GM12878 (cell line): ENCODE results near the gene SLC2A2. TPM values are rescaled to one million over a fixed set of nuclear protein-coding genes. Genes with fewer than 3 reads are reported as not detected.

Source experiments
- ATAC-seq: fragments of 200-7000 bp; cut with Tn5 transposase; 3 replicates; pipeline ENCODE4 v1.9.1; 2020; ENCODE audit warnings: mild to moderate bottlenecking, moderate library complexity
- BruUV-seq: library from RNA; stranded (reverse); fragments of 400-500 nt; replicated peaks from 2 replicates; lab custom pipeline; 2021; lab: Mats Ljungman, UMichigan
- CTCF ChIA-PET: fragments of 300-600 bp; sonication (Branson Sonifier 250); formaldehyde crosslinking; extraction: SDS; loops from one replicate; lab custom pipeline; 2021; ENCODE audit warnings: inconsistent platforms; lab: Yijun Ruan, JAX
- POLR2A ChIA-PET: fragments of 350-600 bp; formaldehyde crosslinking; extraction: SDS; loops from one replicate; lab custom pipeline; 2021; ENCODE audit warnings: inconsistent platforms; lab: Charles Lee
- RAD21 ChIA-PET: fragments of 300-600 bp; sonication (Branson Sonifier 250); formaldehyde crosslinking; loops from one replicate; lab custom pipeline; 2023; ENCODE audit warnings: antibody characterized with exemption; ENCODE audit not compliant: unreplicated experiment; lab: Charles Lee
- SMC1A ChIA-PET: fragments of 300-600 bp; sonication (Branson Sonifier 250); formaldehyde crosslinking; loops from one replicate; lab custom pipeline; 2023; ENCODE audit not compliant: unreplicated experiment, uncharacterized antibody; lab: Charles Lee
- DNase-seq: peaks from one replicate; pipeline ENCODE4 v3.0.0-alpha.2; 2011; ENCODE audit warnings: low read depth, low spot score
- FAIRE-seq: peaks from 3 replicates; lab custom pipeline; 2011; peaks lifted over from hg19 to GRCh38; lab: Jason Lieb, UNC
- H2AFZ ChIP-seq: 2 replicates; pipeline ENCODE4 v1.6.0; 2011; ENCODE audit warnings: low read depth, low read length, control low read depth; ENCODE audit not compliant: control insufficient read depth
- H3K27ac ChIP-seq: 2 replicates; pipeline ENCODE4 v1.5.1; 2011; ENCODE audit warnings: control low read depth; ENCODE audit not compliant: control insufficient read depth, insufficient read depth
- H3K27me3 ChIP-seq, 2 experiments: replicated peaks in 1 of 2; 2 replicates each; pipeline versions ENCODE4 v1.6.0 to v1.6.1; 2011; ENCODE audit warnings: low read length in 1 of 2; ENCODE audit not compliant: control insufficient read depth in 2 of 2, insufficient read depth in 2 of 2
- H3K36me3 ChIP-seq, 2 experiments: 2 replicates each; pipeline ENCODE4 v1.5.1; 2011; ENCODE audit warnings: low read length in 1 of 2; ENCODE audit not compliant: control insufficient read depth in 2 of 2, insufficient read depth in 2 of 2
- H3K4me1 ChIP-seq: 2 replicates; pipeline ENCODE4 v1.6.1; 2011; ENCODE audit warnings: mild to moderate bottlenecking, low read length, moderate library complexity, mixed read lengths; ENCODE audit not compliant: control insufficient read depth, insufficient read depth
- H3K4me2 ChIP-seq: 2 replicates; pipeline ENCODE4 v1.6.0; 2011; ENCODE audit warnings: control low read depth; ENCODE audit not compliant: control insufficient read depth, insufficient read depth
- H3K4me3 ChIP-seq: fragments of 200-600 bp; sonication (generic); 2 replicates; pipeline ENCODE4 v1.5.1; 2016
- H3K79me2 ChIP-seq: 2 replicates; pipeline ENCODE4 v1.6.0; 2011; ENCODE audit warnings: low read length; ENCODE audit not compliant: control insufficient read depth, insufficient read depth
- H3K9ac ChIP-seq: 2 replicates; pipeline ENCODE4 v1.8.0; 2011; ENCODE audit warnings: low read length, control low read depth, mixed read lengths; ENCODE audit not compliant: control insufficient read depth, insufficient read depth
- H3K9me3 ChIP-seq: replicated peaks from 3 replicates; pipeline ENCODE4 v1.5.1; 2011; ENCODE audit warnings: mild to moderate bottlenecking, low read length; ENCODE audit not compliant: control insufficient read depth, insufficient read depth
- H4K20me1 ChIP-seq: 2 replicates; pipeline ENCODE4 v1.6.0; 2011; ENCODE audit not compliant: control insufficient read depth, insufficient read depth
- MEF2B ChIP-seq: fragments of 450-650 bp; IDR thresholded peaks from 2 replicates; pipeline ENCODE4 v1.6.1; 2018; ENCODE audit warnings: mild to moderate bottlenecking, moderate library complexity; ENCODE audit not compliant: partially characterized antibody, poor library complexity, severe bottlenecking
- RAD21 ChIP-seq: IDR thresholded peaks from 2 replicates; pipeline ENCODE4 v1.6.1; 2011; ENCODE audit warnings: mild to moderate bottlenecking, low read depth, low read length, moderate library complexity; ENCODE audit not compliant: insufficient read depth
- RAD51 ChIP-seq: fragments of 450-650 bp; IDR thresholded peaks from 2 replicates; pipeline ENCODE4 v1.6.1; 2016; ENCODE audit warnings: moderate library complexity, mild to moderate bottlenecking, inconsistent platforms
- RFX5 ChIP-seq: IDR thresholded peaks from 2 replicates; pipeline ENCODE4 v1.6.1; 2011; ENCODE audit warnings: low read depth, low read length, improper control_type of control experiment
- TARDBP ChIP-seq: IDR thresholded peaks from 2 replicates; pipeline ENCODE4 v1.6.1; 2016; ENCODE audit warnings: borderline replicate concordance
- TBL1XR1 ChIP-seq: IDR thresholded peaks from 2 replicates; pipeline ENCODE4 v1.6.1; 2012; ENCODE audit warnings: low read depth, low read length, improper control_type of control experiment
- WGBS: methylation state at CpG from one replicate; pipeline ENCODE4 v1.1.6; 2016; ENCODE audit warnings: low lambda C conversion rate; ENCODE audit not compliant: insufficient replicate concordance, insufficient coverage; ENCODE audit errors: missing lambda C conversion rate; 5-methylcytosine and 5-hydroxymethylcytosine counted together
- in situ Hi-C: fragments of 300-500 bp; cut with MboI; formaldehyde crosslinking; loops from 9 replicates; pipeline ENCODE4 v1.14.3; 2018; ENCODE audit warnings: mixed read lengths
- intact Hi-C: fragments of 100-400 bp; cut with micrococcal nuclease; formaldehyde crosslinking; loops from one replicate; pipeline ENCODE4 v1.14.2; 2022; ENCODE audit not compliant: unreplicated experiment
- polyA plus RNA-seq, 11 experiments: library from polyadenylated mRNA; depleted of rRNA in 4 of 11; unstranded in 6 of 11; stranded (reverse) in 5 of 11; fragments of >200 nt; fragmentation: Nextera tagmentation in 4 of 11; fragmentation: Illumina TruSeq in 1 of 11; extraction: Ambion mirVana in 4 of 11; extraction: Trizol in 1 of 11; gene quantifications; 1 replicate in 1 of 11; 2 replicates in 10 of 11; pipeline versions ENCODE4 v1.2.1 to v1.2.3, GENCODE V29; 2011 to 2016; ENCODE audit warnings: inconsistent platforms in 2 of 11, missing spikeins in 2 of 11, low read depth in 1 of 11
- total RNA-seq, 4 experiments: library from RNA; depleted of rRNA in 3 of 4; stranded (reverse); fragments of >200 nt in 3 of 4; fragmentation: Illumina TruSeq in 1 of 4; extraction: Trizol in 1 of 4; gene quantifications; 2 replicates each; pipeline versions ENCODE4 v1.2.1 to v1.2.3, GENCODE V29; 2013 to 2021

The SLC2A2 gene
- total and polyA plus RNA-seq, 10 of the 15 experiments (the other 5 are each of a cell fraction or from before 2014, with no cell fraction given) = 0.04 to 0.10 (median 0.04) TPM; not detected in 7

GRCh38 chr3:170997961-170998913 is 28.3 kb downstream of the SLC2A2 start:
- in situ Hi-C loops = no loop called here
- H4K20me1 ChIP-seq = no peaks in the 10 kb centered on the region
- no peak overlapping the region for H3K9ac ChIP-seq
- no TSS peak for BruUV-seq
- 40% methylated on average over 5 of the region's 5 CpGs for WGBS
- ChIA-PET POLR2A (no interaction called here), SMC1A (interaction anchor here (0.7 to 2.9 kb wide), 4 partner anchors 10 to 18 kb away, joined by 3 to 9 read pairs (median 5); no protein-coding TSS in a partner anchor), CTCF (interaction anchor here (1.3 to 2.1 kb wide), 4 partner anchors 10 to 37 kb away, joined by 3 to 6 read pairs (median 4); no protein-coding TSS in a partner anchor), RAD21 (no interaction called here)
- no peak overlapping the region for H3K4me3 ChIP-seq
- H3K27me3 ChIP-seq = peaks cover 0 to 6% of the 10 kb centered on the region in 2 experiments; a peak in 1 of 4 replicates
- TF ChIP-seq RAD51 = no peak
- no peak for TF ChIP-seq RFX5
- TF ChIP-seq RAD21 = no peak
- TF ChIP-seq MEF2B = no peak
- no peak for TF ChIP-seq TARDBP
- no peak for TF ChIP-seq TBL1XR1
- no peaks in the 10 kb centered on the region for H3K9me3 ChIP-seq
- no peak overlapping the region for H2AFZ ChIP-seq
- no peak for DNase-seq
- intact Hi-C loops = no loop called here
- no peak overlapping the region for H3K27ac ChIP-seq
- H3K36me3 ChIP-seq = no peaks in the 10 kb centered on the region
- FAIRE-seq = no peak
- no peaks in the 10 kb centered on the region for H3K4me1 ChIP-seq
- no peak overlapping the region for H3K4me2 ChIP-seq
- H3K79me2 ChIP-seq = no peaks in the 10 kb centered on the region
- no peak for ATAC-seq
